ENCODE measurements around the gene IGFBP5. TPM values are rescaled to one million over a fixed set of nuclear protein-coding genes. Genes with fewer than 3 reads are reported as not detected.
A peak's percentile ranks its signal among the peaks of the same experiment; 100 is the strongest.

IGFBP5 gene
- polyA plus RNA-seq, 12 donors, result 375 to 936 (median 458) TPM

GRCh38 chr2:216690853-216691741, 4.3 kb downstream of the IGFBP5 start:
- peak; percentile 93 for DNase-seq

- no peak for DNase-seq
Measured at GRCh38 chr2:216690456-216690852, 4.9 kb downstream of the IGFBP5 start.

- DNase-seq, result no peak
Measured at GRCh38 chr2:216689397-216689796, 6.0 kb downstream of the IGFBP5 start.

GRCh38 chr2:216688731-216689340, 6.5 kb downstream of the IGFBP5 start:
- DNase-seq, result no peak

- no peak for DNase-seq
Measured at GRCh38 chr2:216687646-216688045, 7.7 kb downstream of the IGFBP5 start.

- no peak for DNase-seq
Measured at GRCh38 chr2:216687111-216687510, 8.2 kb downstream of the IGFBP5 start.

GRCh38 chr2:216685327-216685875, 9.9 kb downstream of the IGFBP5 start:
- DNase-seq, result no peak

GRCh38 chr2:216683846-216684245, 11.5 kb downstream of the IGFBP5 start:
- DNase-seq, result no peak

- no peak for DNase-seq
Measured at GRCh38 chr2:216681683-216682082, 13.7 kb downstream of the IGFBP5 start.

GRCh38 chr2:216680951-216681629, 14.3 kb downstream of the IGFBP5 start:
- DNase-seq, result no peak

- DNase-seq, result peak; percentile 61
Measured at GRCh38 chr2:216679658-216680024, 15.7 kb downstream of the IGFBP5 start.

GRCh38 chr2:216678813-216679657, 16.3 kb downstream of the IGFBP5 start:
- no peak for DNase-seq

- no peak for DNase-seq
Measured at GRCh38 chr2:216678098-216678465, 17.3 kb downstream of the IGFBP5 start.

- no peak for DNase-seq
Measured at GRCh38 chr2:216677439-216678097, 17.8 kb downstream of the IGFBP5 start.

GRCh38 chr2:216676630-216677029, 18.7 kb downstream of the IGFBP5 start:
- DNase-seq, result no peak

- DNase-seq, result no peak
Measured at GRCh38 chr2:216674376-216674775, 21.0 kb downstream of the IGFBP5 start.

- no peak for DNase-seq
Measured at GRCh38 chr2:216673609-216674008, 21.7 kb downstream of the IGFBP5 start.

- DNase-seq, result no peak
Measured at GRCh38 chr2:216673021-216673420, 22.3 kb downstream of the IGFBP5 start.

- no peak for DNase-seq
Measured at GRCh38 chr2:216672466-216672865, 22.9 kb downstream of the IGFBP5 start.

GRCh38 chr2:216671791-216672343, 23.5 kb downstream of the IGFBP5 start:
- DNase-seq, result no peak

- no peak for DNase-seq
Measured at GRCh38 chr2:216671081-216671411, 24.3 kb downstream of the IGFBP5 start.
